Measurements from ENCODE around the gene MUC5B. TPM values are rescaled to one million over a fixed set of nuclear protein-coding genes. Genes with fewer than 3 reads are reported as not detected.

MUC5B gene
- total RNA-seq, 2 donors from 2014 or later = not detected

- Histone ChIP-seq H3K27ac (no peak overlapping the region), H3K27me3 (no peaks in the 10 kb centered on the region), H3K36me3 (no peaks in the 10 kb centered on the region), H3K4me1 (no peaks in the 10 kb centered on the region), H3K4me3 (no peak overlapping the region), H3K9me3 (no peaks in the 10 kb centered on the region)
- DNase-seq (ENCODE audit: low spot score) = no peak
- TF ChIP-seq CTCF (IDR thresholded peaks at IDR 0.05) = no peak
These were observed 12.5 kb downstream of the MUC5B start for GRCh38 chr11:1235306-1235900.

- Histone ChIP-seq H3K9me3 (no peaks in the 10 kb centered on the region), H3K4me1 (no peaks in the 10 kb centered on the region), H3K4me3 (no peak overlapping the region), H3K36me3 (no peaks in the 10 kb centered on the region), H3K27me3 (no peaks in the 10 kb centered on the region), H3K27ac (no peak overlapping the region)
- no peak for DNase-seq (ENCODE audit: low spot score)
- no peak for TF ChIP-seq CTCF (IDR thresholded peaks at IDR 0.05)
These were observed 13.0 kb downstream of the MUC5B start for GRCh38 chr11:1235901-1236315.

GRCh38 chr11:1236316-1237127 lies 13.7 kb downstream of the MUC5B start:
- Histone ChIP-seq H3K4me1 (no peaks in the 10 kb centered on the region), H3K27ac (no peak overlapping the region), H3K4me3 (no peak overlapping the region), H3K9me3 (no peaks in the 10 kb centered on the region), H3K27me3 (no peaks in the 10 kb centered on the region), H3K36me3 (no peaks in the 10 kb centered on the region)
- DNase-seq (ENCODE audit: low spot score) = no peak
- no peak for TF ChIP-seq CTCF (IDR thresholded peaks at IDR 0.05)

- Histone ChIP-seq H3K4me3 (no peak overlapping the region), H3K4me1 (no peaks in the 10 kb centered on the region), H3K27me3 (no peaks in the 10 kb centered on the region), H3K9me3 (no peaks in the 10 kb centered on the region), H3K27ac (no peak overlapping the region), H3K36me3 (no peaks in the 10 kb centered on the region)
- TF ChIP-seq CTCF (IDR thresholded peaks at IDR 0.05) = no peak
- no peak for DNase-seq (ENCODE audit: low spot score)
These were observed 14.3 kb downstream of the MUC5B start for GRCh38 chr11:1237128-1237580.

GRCh38 chr11:1237851-1238250 lies 15.0 kb downstream of the MUC5B start:
- H3K36me3 ChIP-seq = no peaks in the 10 kb centered on the region
- no peak for DNase-seq (ENCODE audit: low spot score)
- TF ChIP-seq CTCF (IDR thresholded peaks at IDR 0.05) = no peak
- H3K27me3 ChIP-seq = no peaks in the 10 kb centered on the region
- no peak overlapping the region for H3K4me3 ChIP-seq
- no peaks in the 10 kb centered on the region for H3K4me1 ChIP-seq
- H3K27ac ChIP-seq = no peak overlapping the region
- H3K9me3 ChIP-seq = no peaks in the 10 kb centered on the region

Measured in right atrium auricular region (tissue), 2 donors.